CD4-positive, alpha-beta T cell treated with Interleukin-6 for 4 hours (primary cell): ENCODE measurements around the gene DAB2.
"Not testable (repeated sequence)": the region's sequence is repeated elsewhere in the genome, so short reads cannot be mapped to it uniquely, and the experiment has no call there.

Experiments used
- DNase-seq: peaks from one replicate; pipeline ENCODE4 v3.0.0-alpha.2; 2020; ENCODE audit warnings: mixed read lengths

The DAB2 gene

GRCh38 chr5:39419796-39420195 lies 5.0 kb downstream of the DAB2 start:
- no peak for DNase-seq

GRCh38 chr5:39417979-39418378 lies 6.8 kb downstream of the DAB2 start:
- DNase-seq: no peak

GRCh38 chr5:39415201-39415600 lies 9.6 kb downstream of the DAB2 start:
- DNase-seq: no peak

GRCh38 chr5:39414426-39414825 lies 10.4 kb downstream of the DAB2 start:
- DNase-seq: no peak

- DNase-seq: no peak
Measured at GRCh38 chr5:39413771-39414170, 11.0 kb downstream of the DAB2 start.

GRCh38 chr5:39412721-39413394 lies 11.9 kb downstream of the DAB2 start:
- DNase-seq: no peak

- DNase-seq: no peak
Measured at GRCh38 chr5:39411985-39412384, 12.8 kb downstream of the DAB2 start.

GRCh38 chr5:39411061-39411460 lies 13.7 kb downstream of the DAB2 start:
- no peak for DNase-seq

- DNase-seq: no peak
Measured at GRCh38 chr5:39409033-39409432, 15.7 kb downstream of the DAB2 start.

GRCh38 chr5:39405083-39405843 lies 19.5 kb downstream of the DAB2 start:
- no peak for DNase-seq

- not testable (repeated sequence) for DNase-seq
Measured at GRCh38 chr5:39403761-39404160, 21.0 kb downstream of the DAB2 start.

- not testable (repeated sequence) for DNase-seq
Measured at GRCh38 chr5:39402140-39402539, 22.6 kb downstream of the DAB2 start.

- no peak for DNase-seq
Measured at GRCh38 chr5:39400713-39401578, 23.8 kb downstream of the DAB2 start.

GRCh38 chr5:39399135-39400036 lies 25.4 kb downstream of the DAB2 start:
- no peak for DNase-seq

GRCh38 chr5:39396843-39397242 lies 27.9 kb downstream of the DAB2 start:
- no peak for DNase-seq

- no peak for DNase-seq
Measured at GRCh38 chr5:39395521-39395920, 29.3 kb downstream of the DAB2 start.

GRCh38 chr5:39394946-39395345 lies 29.8 kb downstream of the DAB2 start:
- no peak for DNase-seq

GRCh38 chr5:39390945-39391344 lies 33.8 kb downstream of the DAB2 start:
- no peak for DNase-seq

- no peak for DNase-seq
Measured at GRCh38 chr5:39387293-39387692, 37.5 kb downstream of the DAB2 start.

GRCh38 chr5:39384271-39384670 lies 40.5 kb downstream of the DAB2 start:
- no peak for DNase-seq

- no peak for DNase-seq
Measured at GRCh38 chr5:39381376-39381775, 43.4 kb downstream of the DAB2 start.

GRCh38 chr5:39379693-39380092 lies 45.1 kb downstream of the DAB2 start:
- DNase-seq: no peak
